Upper lobe of right lung (tissue), 1 donor: Measurements from ENCODE around the gene RAB8A. TPM values are rescaled to one million over a fixed set of nuclear protein-coding genes. Genes with fewer than 3 reads are reported as not detected.
"Not testable (repeated sequence)": the region's sequence is repeated elsewhere in the genome, so short reads cannot be mapped to it uniquely, and the experiment has no call there.

ENCODE experiments used
- ATAC-seq: fragments of 200-7000 bp; cut with Tn5 transposase; one replicate; pipeline ENCODE4 v1.9.1; 2020; ENCODE audit warnings: mild to moderate bottlenecking, moderate library complexity
- DNase-seq: peaks from one replicate; pipeline ENCODE4 v3.0.0-alpha.2; 2020
- H3K27ac ChIP-seq: fragments of 200-600 bp; one replicate; pipeline ENCODE4 v1.8.0; 2022
- H3K27me3 ChIP-seq: fragments of 200-600 bp; one replicate; pipeline ENCODE4 v1.8.0; 2022; ENCODE audit warnings: mild to moderate bottlenecking
- H3K36me3 ChIP-seq: fragments of 200-600 bp; one replicate; pipeline ENCODE4 v1.8.0; 2022
- H3K4me1 ChIP-seq: fragments of 200-600 bp; one replicate; pipeline ENCODE4 v1.8.0; 2022
- H3K4me3 ChIP-seq: fragments of 200-600 bp; one replicate; pipeline ENCODE4 v1.8.0; 2022; ENCODE audit warnings: mild to moderate bottlenecking
- H3K9me3 ChIP-seq: fragments of 200-600 bp; one replicate; pipeline ENCODE4 v1.8.0; 2022
- CTCF ChIP-seq: fragments of 200-600 bp; IDR thresholded peaks from one replicate; pipeline ENCODE4 v1.8.0; 2022; ENCODE audit warnings: antibody characterized with exemption
- intact Hi-C: fragments of 100-400 bp; cut with DNase I; formaldehyde crosslinking; loops from one replicate; pipeline ENCODE4 v1.11.0; 2022
- total RNA-seq: library from RNA; stranded (reverse); fragmentation: NEBNext Ultra II Directional; extraction: Animal tissue kit (Norgen Biotek cat#: 25700); gene quantifications from one replicate; pipeline ENCODE4 v1.2.1, GENCODE V29; 2021
- donor health status: DM: no; HTN: yes; CAD: no; lungs with severe emphysema.

The RAB8A gene
- total RNA-seq, 1 donor from 2014 or later: 101 TPM

- Histone ChIP-seq H3K4me3 (no peak overlapping the region), H3K4me1 (peaks cover 8% of the 10 kb centered on the region), H3K27me3 (no peaks in the 10 kb centered on the region), H3K9me3 (no peaks in the 10 kb centered on the region), H3K27ac (no peak overlapping the region), H3K36me3 (peaks cover 100% of the 10 kb centered on the region)
- TF ChIP-seq CTCF: no peak
- intact Hi-C loops: no loop called here
- no peak for DNase-seq
- peak; percentile 16 for ATAC-seq
These were observed 16.6 kb upstream of the RAB8A start for GRCh38 chr19:16095071-16095571.

DNA sequence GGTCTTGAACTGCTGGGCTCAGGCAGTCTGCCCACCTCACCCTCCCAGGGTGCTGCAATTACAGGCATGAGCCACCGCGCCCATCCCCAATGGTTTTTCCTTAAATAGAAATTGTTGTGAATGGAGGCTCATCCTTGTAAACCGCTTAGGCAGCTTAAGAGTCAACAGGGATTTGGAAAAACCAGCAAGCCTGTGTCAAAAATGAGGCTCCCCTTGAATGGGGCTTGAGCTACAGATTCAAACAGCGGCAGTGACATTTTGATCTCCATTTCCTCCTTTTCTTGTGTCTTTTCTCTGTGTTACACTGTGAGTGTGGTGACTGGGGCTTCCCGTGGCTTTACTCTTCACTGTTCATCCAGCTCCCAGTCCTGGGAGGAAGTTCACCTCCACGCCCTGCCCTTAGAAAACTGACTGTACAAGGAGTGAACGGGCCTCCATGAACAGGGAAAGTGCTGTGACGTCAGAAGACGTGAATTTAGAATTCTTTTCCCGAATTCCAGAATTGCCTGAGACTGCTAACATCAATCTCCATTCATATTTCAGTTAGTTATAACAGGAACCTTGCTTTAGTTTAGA, 15.3 kb upstream of the RAB8A start:
- Histone ChIP-seq H3K4me1 (peaks cover 8% of the 10 kb centered on the region), H3K4me3 (no peak overlapping the region), H3K36me3 (peaks cover 100% of the 10 kb centered on the region), H3K9me3 (no peaks in the 10 kb centered on the region), H3K27me3 (no peaks in the 10 kb centered on the region), H3K27ac (no peak overlapping the region)
- no peak for TF ChIP-seq CTCF
- ATAC-seq (peak; percentile 21), DNase-seq (no peak)
- intact Hi-C loops: no loop called here

- DNase-seq (no peak), ATAC-seq (no peak)
- Histone ChIP-seq H3K4me3 (no peak overlapping the region), H3K27ac (no peak overlapping the region), H3K36me3 (peaks cover 100% of the 10 kb centered on the region), H3K9me3 (no peaks in the 10 kb centered on the region), H3K27me3 (no peaks in the 10 kb centered on the region), H3K4me1 (peaks cover 8% of the 10 kb centered on the region)
- TF ChIP-seq CTCF: no peak
- intact Hi-C loops: no loop called here
These were observed 13.3 kb upstream of the RAB8A start for GRCh38 chr19:16098416-16098768.

GRCh38 chr19:16098821-16099220, 12.9 kb upstream of the RAB8A start:
- no peaks in the 10 kb centered on the region for H3K9me3 ChIP-seq
- peaks cover 8% of the 10 kb centered on the region for H3K4me1 ChIP-seq
- H3K36me3 ChIP-seq: peaks cover 100% of the 10 kb centered on the region
- H3K4me3 ChIP-seq: no peak overlapping the region
- H3K27me3 ChIP-seq: no peaks in the 10 kb centered on the region
- no peak overlapping the region for H3K27ac ChIP-seq
- no peak for DNase-seq
- intact Hi-C loops: no loop called here
- no peak for TF ChIP-seq CTCF
- no peak for ATAC-seq

DNA sequence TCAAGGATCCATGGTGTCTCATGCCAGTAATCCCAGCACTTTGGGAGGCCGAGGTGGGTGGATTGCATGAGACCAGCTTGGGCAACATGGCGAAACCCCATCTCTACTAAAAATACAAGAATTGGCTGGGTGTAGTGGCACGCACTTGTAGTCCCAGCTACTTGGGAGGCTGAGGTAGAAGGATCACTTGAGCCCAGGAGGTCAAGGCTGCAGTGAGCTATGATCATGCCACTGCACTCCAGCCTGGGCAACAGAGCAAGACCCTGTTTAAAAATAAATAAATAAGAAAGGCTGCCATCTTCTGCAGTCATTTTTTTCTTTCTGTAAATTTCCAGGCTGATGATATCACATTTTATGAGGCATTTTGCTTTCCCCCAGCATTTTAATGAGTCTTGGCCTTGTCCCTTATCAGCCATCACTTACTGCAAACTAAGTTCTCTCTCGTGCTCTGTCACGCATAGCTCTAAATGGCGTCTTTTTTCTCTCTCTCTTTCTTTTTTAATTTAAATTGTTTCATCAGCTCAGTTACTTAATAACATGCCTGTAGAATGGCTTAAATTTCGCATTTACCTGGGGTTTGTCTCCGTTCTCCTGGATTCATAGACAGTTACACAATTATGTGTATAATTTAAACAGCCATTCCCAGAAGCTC, 12.2 kb upstream of the RAB8A start:
- H3K27me3 ChIP-seq, H3K4me3 ChIP-seq, H3K9me3 ChIP-seq, DNase-seq, H3K27ac ChIP-seq, H3K4me1 ChIP-seq, intact Hi-C loops, ATAC-seq: not testable (repeated sequence)
- peaks cover 94% of the 10 kb centered on the region for H3K36me3 ChIP-seq

- intact Hi-C loops: no loop called here
- TF ChIP-seq CTCF: no peak
- DNase-seq (no peak), ATAC-seq (no peak)
- H3K9me3 ChIP-seq: no peaks in the 10 kb centered on the region
- H3K36me3 ChIP-seq: peaks cover 84% of the 10 kb centered on the region
- no peaks in the 10 kb centered on the region for H3K27me3 ChIP-seq
- no peak overlapping the region for H3K27ac ChIP-seq
- no peak overlapping the region for H3K4me3 ChIP-seq
- H3K4me1 ChIP-seq: no peaks in the 10 kb centered on the region
These were observed 11.2 kb upstream of the RAB8A start for GRCh38 chr19:16100524-16100923.
